ENCODE data around the gene GPATCH1.
A peak's percentile ranks its signal among the peaks of the same experiment; 100 is the strongest.
"Not testable (repeated sequence)": the region's sequence is repeated elsewhere in the genome, so short reads cannot be mapped to it uniquely, and the experiment has no call there.

GPATCH1 gene

GRCh38 chr19:33158365-33158764 lies 77.4 kb downstream of the GPATCH1 start:
- DNase-seq (ENCODE audit: low read depth), result no peak

GRCh38 chr19:33159149-33159548 lies 78.2 kb downstream of the GPATCH1 start:
- no peak for DNase-seq (ENCODE audit: low read depth)

DNA sequence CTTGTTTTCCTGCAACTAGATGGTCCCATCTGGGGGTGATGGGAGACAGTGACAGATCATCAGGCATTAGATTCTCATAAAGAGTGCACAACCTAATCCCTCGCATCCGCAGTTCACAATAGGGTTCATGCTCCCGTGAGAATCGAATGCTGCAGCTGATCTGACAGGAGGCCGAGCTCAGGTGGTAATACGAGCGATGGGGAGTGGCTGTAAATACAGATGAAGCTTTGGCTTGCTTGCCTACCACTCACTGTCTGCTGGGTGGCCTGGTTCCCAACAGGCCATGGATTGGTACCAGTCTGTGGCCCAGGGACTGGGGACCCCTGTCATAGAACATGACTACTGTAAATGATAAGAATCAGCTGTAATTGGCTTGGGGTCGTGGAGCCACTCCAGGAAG lies 78.9 kb downstream of the GPATCH1 start:
- DNase-seq (ENCODE audit: low read depth), result no peak

DNA sequence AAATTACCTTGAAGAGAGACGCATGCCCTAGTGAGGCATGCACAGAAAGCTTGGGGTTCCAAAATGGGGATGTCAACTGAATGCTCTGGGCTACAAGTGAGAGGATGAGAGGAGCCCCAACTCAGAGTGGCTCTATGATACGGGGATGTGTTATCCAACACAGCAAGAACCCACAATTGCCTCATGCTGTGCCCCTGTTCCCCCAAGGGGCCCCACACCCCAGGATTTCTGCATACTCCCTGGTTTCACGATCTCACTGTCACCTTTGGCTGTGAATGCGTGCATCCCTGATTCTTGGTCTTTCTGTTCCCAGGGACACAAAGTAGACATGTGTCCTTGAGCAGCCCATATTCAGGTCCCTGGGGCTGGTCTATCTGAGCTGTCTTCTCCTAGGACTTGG lies 80.2 kb downstream of the GPATCH1 start:
- DNase-seq (ENCODE audit: low read depth), result no peak

- no peak for DNase-seq (ENCODE audit: low read depth)
Observed at GRCh38 chr19:33163481-33163880, 82.5 kb downstream of the GPATCH1 start.

GRCh38 chr19:33166037-33166436 lies 85.1 kb downstream of the GPATCH1 start:
- not testable (repeated sequence) for DNase-seq (ENCODE audit: low read depth)

DNA sequence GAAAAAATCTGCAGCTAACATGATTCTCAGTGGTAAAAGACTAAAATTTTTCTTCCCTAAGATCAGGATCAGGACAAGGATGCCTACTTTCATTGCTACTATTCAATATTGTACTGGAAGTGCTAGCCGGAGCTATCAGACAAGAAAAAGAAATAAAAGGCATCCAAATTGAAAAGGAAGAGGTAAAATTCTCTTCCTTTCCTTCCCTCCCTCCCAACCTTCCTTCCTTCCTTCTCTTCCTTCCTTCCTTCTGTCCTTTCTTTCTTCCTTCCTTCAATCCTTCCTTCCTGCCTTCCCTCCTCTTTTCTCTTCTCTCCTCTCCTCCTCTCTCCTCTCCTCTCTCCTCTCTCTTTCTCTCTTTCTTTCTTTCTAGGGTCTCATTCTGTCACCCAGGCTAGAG lies 86.5 kb downstream of the GPATCH1 start:
- no peak for DNase-seq (ENCODE audit: low read depth)

DNA sequence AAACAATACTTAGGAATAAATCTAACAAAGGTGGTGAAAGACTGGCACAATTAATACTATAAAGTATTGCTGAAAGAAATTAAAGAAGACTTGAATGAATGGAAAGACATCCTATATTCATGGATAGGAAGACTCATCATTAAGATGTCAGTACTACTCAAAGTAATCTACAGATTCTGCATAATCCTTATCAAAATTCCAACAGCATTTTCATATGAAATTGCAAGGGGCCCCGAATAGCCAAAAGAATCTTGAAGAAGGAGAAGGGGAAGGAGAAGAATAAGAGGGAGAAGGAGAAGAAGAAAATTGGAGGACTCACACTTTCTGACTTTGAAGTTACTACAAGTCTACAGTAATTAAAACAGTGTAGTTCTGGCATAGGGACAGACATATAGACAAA lies 87.5 kb downstream of the GPATCH1 start:
- DNase-seq (ENCODE audit: low read depth), result no peak

DNA sequence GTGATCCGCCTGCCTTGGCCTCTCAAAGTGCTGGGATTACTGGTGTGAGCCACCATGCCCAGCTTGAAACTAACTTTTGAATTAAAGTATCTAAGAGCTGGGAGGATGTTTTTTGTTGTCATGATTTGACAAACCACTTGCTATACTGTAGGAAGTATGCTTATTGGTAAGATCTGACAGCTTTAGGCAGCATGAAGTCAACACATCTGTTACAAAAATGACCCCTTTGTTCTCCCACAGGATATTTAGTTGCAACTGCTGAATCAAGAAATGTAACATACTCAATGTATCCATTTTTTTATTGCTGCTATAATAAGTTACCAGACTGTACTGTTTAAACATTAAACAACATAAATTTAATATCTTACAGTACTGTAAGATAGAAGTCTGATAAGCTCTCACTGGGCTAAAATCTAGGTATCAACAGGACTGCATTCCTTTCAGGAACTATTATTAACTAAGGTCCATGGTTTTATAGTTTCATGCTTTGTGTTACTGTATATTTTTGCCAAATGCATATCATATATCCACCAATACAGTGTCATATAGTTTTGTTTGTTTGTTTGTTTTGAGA lies 90.3 kb downstream of the GPATCH1 start:
- DNase-seq (ENCODE audit: low read depth), result no peak

GRCh38 chr19:33171916-33172359 lies 91.0 kb downstream of the GPATCH1 start:
- DNase-seq (ENCODE audit: low read depth), result no peak

DNA sequence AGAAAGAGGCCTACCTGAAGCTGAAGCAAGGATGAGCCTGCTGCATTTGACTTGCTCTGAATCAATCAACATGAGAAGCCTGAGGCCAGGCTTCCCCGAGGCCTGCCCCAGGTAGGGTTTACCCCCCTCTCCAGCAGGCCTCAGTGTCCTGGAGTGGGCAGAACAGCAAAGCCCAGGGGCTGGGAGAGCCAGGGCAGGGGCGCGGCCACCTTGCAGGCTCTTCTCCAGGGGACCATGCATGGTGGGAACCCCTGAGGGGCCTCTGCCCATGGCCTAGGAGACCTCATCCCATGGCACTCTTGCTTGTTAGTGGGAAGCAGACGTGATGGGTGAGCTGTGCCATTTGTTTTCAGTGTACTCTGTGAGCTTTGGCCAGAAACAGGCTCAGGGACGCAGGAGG lies 93.2 kb downstream of the GPATCH1 start:
- DNase-seq (ENCODE audit: low read depth), result no peak

- no peak for DNase-seq (ENCODE audit: low read depth)
Observed at GRCh38 chr19:33175156-33175782, 94.3 kb downstream of the GPATCH1 start.

- peak; percentile 4 for DNase-seq (ENCODE audit: low read depth)
Observed at GRCh38 chr19:33175886-33176669, 95.1 kb downstream of the GPATCH1 start.

DNA sequence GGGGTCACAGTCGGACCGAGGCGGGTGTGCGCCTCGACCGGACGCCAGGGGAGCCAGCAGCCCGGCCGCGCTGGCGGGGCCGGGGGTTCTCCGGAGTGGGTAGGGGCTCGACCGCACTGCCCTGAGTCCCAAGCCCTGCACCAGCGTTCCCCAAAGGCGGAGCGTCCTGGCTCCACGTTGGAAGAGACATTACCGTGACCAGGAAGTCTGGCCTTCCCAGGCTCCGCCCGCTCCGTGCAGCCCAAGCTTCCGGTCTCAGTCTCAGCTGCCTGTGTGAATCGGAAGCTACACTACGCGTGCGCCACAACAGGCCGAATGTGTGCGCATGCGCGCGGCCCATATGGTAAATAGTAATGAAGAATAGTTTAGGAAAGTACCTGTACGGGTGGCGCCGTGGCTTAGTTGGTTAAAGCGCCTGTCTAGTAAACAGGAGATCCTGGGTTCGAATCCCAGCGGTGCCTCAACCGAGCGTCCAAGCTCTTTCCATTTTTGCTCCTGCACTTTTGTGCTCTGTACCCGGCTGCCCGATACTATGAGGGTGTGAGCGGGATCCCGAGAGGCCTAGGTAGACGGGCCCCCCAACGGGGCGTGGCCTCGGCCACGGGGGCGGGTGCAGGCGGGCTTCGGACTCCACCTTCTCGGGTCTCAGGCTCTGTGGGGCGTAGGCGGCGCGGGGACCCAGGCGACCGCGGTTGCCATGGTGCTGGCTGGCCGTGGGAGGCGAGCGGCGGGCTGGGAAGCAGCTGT lies 95.9 kb downstream of the GPATCH1 start:
- DNase-seq (ENCODE audit: low read depth), result peak; percentile 89

DNA sequence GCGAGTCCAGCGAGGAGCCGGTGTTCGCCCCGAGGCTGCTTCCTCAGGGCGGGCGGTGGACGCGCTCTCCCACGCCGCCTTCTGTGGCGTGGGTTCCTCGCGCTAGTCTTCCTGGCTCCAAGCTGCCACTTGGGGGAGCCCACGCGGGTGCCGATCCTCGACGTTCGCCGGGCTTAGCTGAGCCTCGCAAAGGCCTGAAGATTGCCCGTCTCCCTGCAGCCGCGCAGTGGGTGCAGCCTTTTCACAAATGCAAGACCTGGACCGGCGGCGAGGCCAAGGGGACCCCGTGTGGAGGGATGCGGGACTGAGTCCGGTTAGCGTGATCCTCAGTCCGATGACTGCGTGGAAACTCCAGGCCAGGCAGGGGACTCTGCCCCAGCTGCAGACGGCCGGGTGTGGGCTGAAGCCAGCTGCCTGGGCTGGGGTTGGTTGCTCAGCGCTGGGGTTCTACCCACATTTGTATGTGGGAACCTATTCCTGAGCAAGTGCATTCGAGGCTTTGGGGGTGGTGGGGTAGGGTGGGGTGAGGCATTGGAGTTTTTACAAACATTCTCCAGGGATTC lies 96.5 kb downstream of the GPATCH1 start:
- peak; percentile 74 for DNase-seq (ENCODE audit: low read depth)

All from T follicular helper cell (primary cell).